ENCODE measurements around the gene HAPSTR1.

Gene HAPSTR1

GRCh38 chr16:9055115-9055514, 36.3 kb upstream of the HAPSTR1 start:
- in situ Hi-C loops (cut with HindIII; ENCODE audit: low pct_unique_long_range_greater_than_20kb, low sequenced_read_pairs): no loop called here
- no peak for TF ChIP-seq JUND (IDR thresholded peaks at IDR 0.05; ENCODE audit: low read depth)
- DNase-seq (ENCODE audit: low read depth in 1 of 2, low spot score in 1 of 2): no peak

DNA sequence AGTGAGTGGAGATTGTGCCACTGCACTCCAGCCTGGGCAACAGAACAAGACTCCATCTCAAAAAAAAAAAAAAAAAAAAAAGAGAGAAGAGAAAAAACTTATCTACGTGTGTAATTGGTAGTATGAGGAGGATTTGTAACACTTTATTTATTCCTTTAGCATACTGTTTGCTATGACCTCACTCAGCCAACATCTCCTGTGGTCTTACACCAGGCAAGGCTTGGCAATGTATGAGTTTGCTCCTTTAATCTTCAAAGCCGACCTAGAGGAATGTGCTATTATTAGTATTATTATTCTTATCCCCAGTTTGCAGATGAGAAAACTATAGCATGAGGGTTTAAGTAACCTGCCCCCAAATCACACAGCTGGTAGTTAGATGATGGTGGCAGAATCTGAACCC, 35.8 kb upstream of the HAPSTR1 start:
- in situ Hi-C loops (cut with HindIII; ENCODE audit: low pct_unique_long_range_greater_than_20kb, low sequenced_read_pairs): no loop called here
- no peak for DNase-seq (ENCODE audit: low read depth in 1 of 2, low spot score in 1 of 2)

DNA sequence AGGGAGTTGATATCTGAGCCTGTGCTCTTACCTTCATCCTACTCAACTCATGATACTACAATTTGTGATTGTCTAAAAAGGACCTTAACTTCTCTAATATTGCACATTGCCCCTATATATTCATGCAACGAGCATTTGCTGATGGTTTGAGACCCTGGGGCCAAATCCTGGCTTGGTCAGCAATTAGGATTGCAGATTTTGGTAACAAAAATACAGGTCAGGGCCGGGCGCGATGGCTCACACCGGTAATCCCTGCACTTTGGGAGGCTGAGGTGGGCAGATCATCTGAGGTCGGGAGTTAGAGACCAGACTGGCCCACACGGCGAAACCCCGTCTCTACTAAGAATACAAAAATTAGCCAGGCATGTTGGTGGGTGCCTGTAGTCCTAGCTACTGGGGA, 35.4 kb upstream of the HAPSTR1 start:
- no peak for TF ChIP-seq JUND (IDR thresholded peaks at IDR 0.05; ENCODE audit: low read depth)
- in situ Hi-C loops (cut with HindIII; ENCODE audit: low pct_unique_long_range_greater_than_20kb, low sequenced_read_pairs): no loop called here
- no peak for DNase-seq (ENCODE audit: low read depth in 1 of 2, low spot score in 1 of 2)

More for the DNA sequence above, 35.8 kb upstream of the HAPSTR1 start:
- no peak for TF ChIP-seq JUND (IDR thresholded peaks at IDR 0.05; ENCODE audit: low read depth)

DNA sequence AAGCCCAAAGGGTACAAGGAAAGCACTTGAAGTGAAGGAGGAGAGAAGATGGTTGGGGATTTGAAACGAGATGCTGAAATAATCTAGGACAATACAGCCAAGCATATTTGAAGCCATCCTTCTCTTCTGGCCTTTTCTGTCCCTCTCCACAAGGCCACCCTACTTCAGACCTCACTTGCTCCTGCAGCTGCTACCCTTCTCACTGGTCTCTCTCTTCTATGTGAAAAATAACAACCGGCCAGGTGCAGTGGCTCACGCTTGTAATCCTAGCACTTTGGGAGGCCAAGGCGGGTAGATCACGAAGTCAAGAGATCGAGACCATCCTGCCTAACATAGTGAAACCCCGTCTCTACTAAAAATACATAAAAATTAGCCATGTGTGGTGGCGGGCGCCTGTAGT, 33.2 kb upstream of the HAPSTR1 start:
- in situ Hi-C loops (cut with HindIII; ENCODE audit: low pct_unique_long_range_greater_than_20kb, low sequenced_read_pairs): no loop called here
- no peak for TF ChIP-seq JUND (IDR thresholded peaks at IDR 0.05; ENCODE audit: low read depth)

DNA sequence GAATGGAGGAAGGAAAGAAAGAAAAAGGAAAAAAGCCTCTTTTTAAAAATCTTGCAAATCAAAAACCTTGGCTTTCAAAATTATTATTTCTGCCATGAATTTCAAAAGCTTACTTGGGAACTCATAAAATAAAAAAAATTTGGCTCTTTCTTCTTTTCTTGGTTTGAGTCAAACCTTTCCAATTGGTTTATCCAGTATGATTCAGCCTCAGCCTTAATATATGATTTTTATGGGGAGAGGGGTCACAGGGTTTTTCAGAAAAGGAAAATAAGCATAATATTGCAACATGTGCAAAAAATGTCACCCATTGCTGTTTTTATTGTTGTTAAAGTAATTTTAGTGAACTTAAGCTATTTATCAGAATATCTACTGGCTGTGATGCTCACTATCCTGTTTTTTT, 31.2 kb upstream of the HAPSTR1 start:
- TF ChIP-seq JUND (IDR thresholded peaks at IDR 0.05; ENCODE audit: low read depth): no peak
- no peak for DNase-seq (ENCODE audit: low read depth in 1 of 2, low spot score in 1 of 2)
- in situ Hi-C loops (cut with HindIII; ENCODE audit: low pct_unique_long_range_greater_than_20kb, low sequenced_read_pairs): no loop called here

More for the DNA sequence above, 33.2 kb upstream of the HAPSTR1 start:
- DNase-seq (ENCODE audit: low read depth in 1 of 2, low spot score in 1 of 2): no peak

DNA sequence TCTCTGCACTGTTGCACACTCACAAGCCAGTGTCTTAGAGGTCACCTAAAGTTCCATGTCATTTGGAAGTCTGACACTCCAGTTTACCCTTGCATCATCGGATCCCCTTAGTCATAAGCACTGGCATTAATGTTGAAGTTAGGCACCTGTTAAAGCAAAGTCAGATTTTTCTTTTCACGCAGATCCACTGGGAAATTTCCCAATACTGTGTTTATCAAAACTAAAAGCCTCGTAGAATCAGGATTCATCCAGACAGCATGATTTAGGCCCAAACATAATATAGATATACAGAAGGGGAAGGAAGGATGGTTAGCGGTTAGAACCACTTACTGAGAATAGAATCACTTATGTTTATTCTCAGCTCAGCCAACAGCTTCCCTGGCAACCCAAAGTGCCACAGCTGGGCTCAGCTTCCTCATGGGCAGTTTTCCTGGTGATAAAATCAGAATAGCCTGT, 30.1 kb upstream of the HAPSTR1 start:
- no peak for TF ChIP-seq JUND (IDR thresholded peaks at IDR 0.05; ENCODE audit: low read depth)
- DNase-seq (ENCODE audit: low read depth in 1 of 2, low spot score in 1 of 2): peak in 1 of 2 experiments; percentile 53
- in situ Hi-C loops (cut with HindIII; ENCODE audit: low pct_unique_long_range_greater_than_20kb, low sequenced_read_pairs): no loop called here

DNA sequence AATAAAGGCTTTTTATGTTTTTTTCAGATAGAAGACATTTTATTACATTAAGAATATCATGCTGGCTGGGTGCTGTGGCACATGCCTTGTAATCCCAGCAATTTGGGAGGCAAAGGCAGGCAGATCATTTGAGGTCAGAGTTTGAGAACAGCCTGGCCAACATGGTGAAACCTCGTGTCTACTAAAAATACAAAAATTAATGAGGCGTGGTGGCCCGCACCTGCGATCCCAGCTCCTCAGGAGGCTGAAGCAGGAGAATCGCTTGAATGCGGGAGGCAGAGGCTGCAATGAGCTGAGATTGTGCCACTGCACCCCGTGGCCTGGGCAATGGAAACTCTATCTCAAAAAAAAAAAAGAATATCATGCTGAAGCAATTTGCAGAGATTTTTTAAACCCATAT, 29.1 kb upstream of the HAPSTR1 start:
- no peak for TF ChIP-seq JUND (IDR thresholded peaks at IDR 0.05; ENCODE audit: low read depth)
- in situ Hi-C loops (cut with HindIII; ENCODE audit: low pct_unique_long_range_greater_than_20kb, low sequenced_read_pairs): no loop called here
- no peak for DNase-seq (ENCODE audit: low read depth in 1 of 2, low spot score in 1 of 2)

GRCh38 chr16:9065077-9065476, 26.4 kb upstream of the HAPSTR1 start:
- in situ Hi-C loops (cut with HindIII; ENCODE audit: low pct_unique_long_range_greater_than_20kb, low sequenced_read_pairs): no loop called here
- TF ChIP-seq JUND (IDR thresholded peaks at IDR 0.05; ENCODE audit: low read depth): no peak
- DNase-seq (ENCODE audit: low read depth in 1 of 2, low spot score in 1 of 2): no peak

DNA sequence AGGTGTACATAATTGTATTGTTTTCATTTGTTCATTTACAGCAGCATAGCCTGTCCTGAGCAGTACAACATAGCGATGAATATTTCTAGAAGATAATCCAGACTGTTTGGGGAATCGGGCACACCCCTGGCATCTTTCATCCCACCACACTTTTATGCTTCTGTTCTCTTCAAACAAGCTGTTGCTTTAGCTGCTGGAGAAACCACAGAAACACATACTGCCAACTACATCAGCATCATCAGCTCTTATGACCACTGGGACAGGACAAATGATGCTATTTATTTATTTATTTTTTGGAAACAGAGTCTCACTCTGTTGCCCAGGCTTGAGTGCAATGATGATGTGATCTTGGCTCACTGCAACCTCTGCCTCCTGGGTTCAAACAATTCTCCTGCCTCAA, 22.6 kb upstream of the HAPSTR1 start:
- no peak for TF ChIP-seq JUND (IDR thresholded peaks at IDR 0.05; ENCODE audit: low read depth)
- in situ Hi-C loops (cut with HindIII; ENCODE audit: low pct_unique_long_range_greater_than_20kb, low sequenced_read_pairs): no loop called here
- no peak for DNase-seq (ENCODE audit: low read depth in 1 of 2, low spot score in 1 of 2)

GRCh38 chr16:9070254-9070653, 21.2 kb upstream of the HAPSTR1 start:
- TF ChIP-seq JUND (IDR thresholded peaks at IDR 0.05; ENCODE audit: low read depth): no peak
- no peak for DNase-seq (ENCODE audit: low read depth in 1 of 2, low spot score in 1 of 2)
- in situ Hi-C loops (cut with HindIII; ENCODE audit: low pct_unique_long_range_greater_than_20kb, low sequenced_read_pairs): no loop called here

GRCh38 chr16:9071377-9071776, 20.1 kb upstream of the HAPSTR1 start:
- TF ChIP-seq JUND (IDR thresholded peaks at IDR 0.05; ENCODE audit: low read depth): no peak
- in situ Hi-C loops (cut with HindIII; ENCODE audit: low pct_unique_long_range_greater_than_20kb, low sequenced_read_pairs): no loop called here
- no peak for DNase-seq (ENCODE audit: low read depth in 1 of 2, low spot score in 1 of 2)

DNA sequence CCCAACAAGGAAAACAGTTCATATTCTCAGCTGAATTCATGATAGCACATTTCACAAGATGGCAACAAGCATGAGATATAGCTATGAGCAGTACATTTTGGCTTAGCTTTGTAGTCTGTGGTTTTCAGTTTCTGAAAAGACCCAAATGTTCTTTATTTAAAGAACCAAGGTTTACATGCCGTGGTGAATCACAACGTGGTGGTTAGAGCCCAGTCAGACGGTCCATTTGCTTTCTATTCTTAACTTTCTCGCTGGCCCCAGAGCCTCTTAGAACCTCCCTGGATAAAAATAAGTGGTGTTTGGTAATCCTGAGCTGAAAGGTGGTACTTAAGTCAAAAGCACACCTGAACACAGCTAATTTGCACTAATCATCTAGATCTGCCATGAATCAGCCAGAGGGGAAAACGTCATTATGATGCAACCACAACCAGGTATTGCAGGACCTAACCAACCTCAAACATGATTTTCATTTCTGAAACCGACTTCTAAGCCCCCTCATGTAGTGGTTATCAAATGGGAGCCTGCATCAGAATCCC, 18.6 kb upstream of the HAPSTR1 start:
- DNase-seq (ENCODE audit: low read depth in 1 of 2, low spot score in 1 of 2): peak in 1 of 2 experiments; percentile 50
- in situ Hi-C loops (cut with HindIII; ENCODE audit: low pct_unique_long_range_greater_than_20kb, low sequenced_read_pairs): no loop called here

DNA sequence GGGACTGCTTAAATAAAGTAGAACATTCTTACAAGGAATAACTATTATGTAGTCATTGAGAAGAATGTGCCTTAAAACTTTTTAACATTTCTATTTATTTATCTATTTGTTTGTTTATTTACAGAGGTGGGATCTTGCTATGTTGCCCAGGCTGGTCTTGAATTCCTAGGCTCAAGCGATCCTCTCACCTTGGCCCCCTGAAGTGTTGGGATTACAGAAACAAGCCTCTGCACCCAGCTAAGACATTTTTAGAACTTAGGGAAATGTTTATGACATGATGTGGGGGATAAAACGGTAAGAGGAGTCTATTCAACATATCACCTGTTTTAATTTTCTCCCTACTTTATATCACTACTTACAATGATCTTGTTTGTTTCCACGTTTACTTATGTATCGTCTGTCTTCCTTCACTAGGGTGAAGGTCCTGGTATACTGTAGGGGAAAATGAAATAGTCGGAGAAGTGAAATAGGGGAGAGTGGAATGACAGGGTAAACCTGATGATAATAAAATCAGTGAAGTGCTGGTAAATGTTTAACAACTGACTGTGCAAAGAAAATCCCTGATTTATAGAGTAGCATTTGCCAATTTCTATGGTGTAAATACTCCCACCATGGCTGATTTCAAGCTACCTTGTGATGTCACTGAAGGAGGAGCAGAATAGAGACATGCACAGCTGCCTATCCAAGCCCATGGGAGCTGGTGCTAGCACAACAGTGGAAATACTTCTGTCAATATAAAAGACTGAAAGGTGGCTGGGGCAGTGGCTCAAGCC, 16.0 kb upstream of the HAPSTR1 start:
- TF ChIP-seq JUND (IDR thresholded peaks at IDR 0.05; ENCODE audit: low read depth): no peak
- DNase-seq (ENCODE audit: low read depth in 1 of 2, low spot score in 1 of 2): peak in 1 of 2 experiments; percentile 19
- in situ Hi-C loops (cut with HindIII; ENCODE audit: low pct_unique_long_range_greater_than_20kb, low sequenced_read_pairs): no loop called here

More for the DNA sequence above, 18.6 kb upstream of the HAPSTR1 start:
- TF ChIP-seq JUND (IDR thresholded peaks at IDR 0.05; ENCODE audit: low read depth): no peak
